H1 (cell line): Measurements from ENCODE around the gene STXBP5L. TPM values are rescaled to one million over a fixed set of nuclear protein-coding genes. Genes with fewer than 3 reads are reported as not detected.

Experiments used
- RBBP5 ChIP-seq: IDR thresholded peaks from 2 replicates; pipeline ENCODE4 v1.7.1; 2012; ENCODE audit warnings: low read depth, mild to moderate bottlenecking, inconsistent platforms, low read length, moderate library complexity, borderline replicate concordance
- polyA plus RNA-seq, 7 experiments: library from polyadenylated mRNA; depleted of rRNA in 3 of 7; stranded (reverse) in 5 of 7; unstranded in 2 of 7; fragments of >200 nt in 5 of 7; fragments of 200-250 nt in 2 of 7; gene quantifications; 1 replicate in 5 of 7; 2 replicates in 1 of 7; 4 replicates in 1 of 7; pipeline versions ENCODE4 v1.2.1 to v1.2.3, GENCODE V29; 2011 to 2013; ENCODE audit warnings: missing spikeins in 2 of 7, mixed read lengths in 2 of 7
- total RNA-seq: library from RNA; stranded (reverse); fragmentation: NEBNext Ultra II Directional; extraction: Animal tissue kit (Norgen Biotek cat#: 25700); gene quantifications from 2 replicates; pipeline ENCODE4 v1.2.1, GENCODE V29; 2021

Gene STXBP5L
- total and polyA plus RNA-seq, 2 of the 8 experiments (the other 6 are each of a cell fraction or from before 2014, with no cell fraction given): 2.0 to 6.0 TPM

DNA sequence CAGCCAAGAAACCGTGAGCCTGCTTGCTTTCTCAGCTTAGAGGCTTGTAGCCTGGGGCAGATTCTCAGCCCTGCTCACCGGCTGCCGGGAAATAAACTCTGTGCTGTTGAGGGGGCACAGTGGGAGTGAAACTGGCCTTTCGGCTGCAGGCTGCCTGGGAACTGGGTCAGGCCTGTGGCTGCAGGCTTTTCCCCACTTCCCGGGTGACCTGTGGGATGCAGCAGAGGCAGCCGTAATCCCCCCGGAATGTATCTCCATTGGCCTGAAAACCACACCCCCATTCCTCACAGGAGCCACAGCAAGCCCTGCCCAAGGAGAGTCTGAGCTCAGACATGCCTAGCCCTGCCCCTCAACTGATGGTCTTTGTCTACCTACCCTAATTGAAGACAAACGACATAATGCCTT is 110.9 kb downstream of the STXBP5L start (continued):
- TF ChIP-seq RBBP5: no peak
